Gastroesophageal sphincter (tissue), 3 donors: ENCODE measurements around the gene SOX12.

ENCODE experiments used
- EP300 ChIP-seq: sonication (generic); formaldehyde crosslinking; IDR thresholded peaks from one replicate; pipeline ENCODE4 v1.6.1; 2017; ENCODE audit warnings: antibody characterized with exemption, mild to moderate bottlenecking
- POLR2A ChIP-seq, 2 donors: fragments of 450-650 bp; IDR thresholded peaks; one replicate each; pipeline ENCODE4 v1.6.1; 2017; ENCODE audit warnings: antibody characterized with exemption in 2 of 2, mild to moderate bottlenecking in 2 of 2, moderate library complexity in 1 of 2
- TF ChIP-seq, protein P1 (sequence below), 4 experiments: fragments of 200-600 bp in 2 of 4; fragments of 450-650 bp in 2 of 4; sonication (generic) in 1 of 4; IDR thresholded peaks; one replicate each; pipeline ENCODE4 v1.5.1; 2017 to 2019; ENCODE audit warnings: antibody characterized with exemption in 4 of 4, mild to moderate bottlenecking in 2 of 4, moderate library complexity in 2 of 4

- TF ChIP-seq, protein P1, sequence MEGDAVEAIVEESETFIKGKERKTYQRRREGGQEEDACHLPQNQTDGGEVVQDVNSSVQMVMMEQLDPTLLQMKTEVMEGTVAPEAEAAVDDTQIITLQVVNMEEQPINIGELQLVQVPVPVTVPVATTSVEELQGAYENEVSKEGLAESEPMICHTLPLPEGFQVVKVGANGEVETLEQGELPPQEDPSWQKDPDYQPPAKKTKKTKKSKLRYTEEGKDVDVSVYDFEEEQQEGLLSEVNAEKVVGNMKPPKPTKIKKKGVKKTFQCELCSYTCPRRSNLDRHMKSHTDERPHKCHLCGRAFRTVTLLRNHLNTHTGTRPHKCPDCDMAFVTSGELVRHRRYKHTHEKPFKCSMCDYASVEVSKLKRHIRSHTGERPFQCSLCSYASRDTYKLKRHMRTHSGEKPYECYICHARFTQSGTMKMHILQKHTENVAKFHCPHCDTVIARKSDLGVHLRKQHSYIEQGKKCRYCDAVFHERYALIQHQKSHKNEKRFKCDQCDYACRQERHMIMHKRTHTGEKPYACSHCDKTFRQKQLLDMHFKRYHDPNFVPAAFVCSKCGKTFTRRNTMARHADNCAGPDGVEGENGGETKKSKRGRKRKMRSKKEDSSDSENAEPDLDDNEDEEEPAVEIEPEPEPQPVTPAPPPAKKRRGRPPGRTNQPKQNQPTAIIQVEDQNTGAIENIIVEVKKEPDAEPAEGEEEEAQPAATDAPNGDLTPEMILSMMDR (IDR thresholded peaks at IDR 0.05): no peak
- peak; percentile 31 to 50 for TF ChIP-seq POLR2A (IDR thresholded peaks at IDR 0.05)
- no peak for TF ChIP-seq EP300
Observed at GRCh38 chr20:346640-347316, 21.4 kb downstream of the SOX12 start, which contains the start of gene NRSN2.
